Anterior cingulate cortex (tissue), 58 donors: Measurements from ENCODE around the gene TMEM271.

Experiments
- DNase-seq, 58 donors: peaks; one replicate each; lab custom pipeline; 2025; lab: John Stamatoyannopoulos, UW

The TMEM271 gene

GRCh38 chr4:536351-536972 lies 39.6 kb downstream of the TMEM271 start:
- DNase-seq = no peak

- no peak for DNase-seq
Observed at GRCh38 chr4:535924-536281, 40.2 kb downstream of the TMEM271 start.

DNA sequence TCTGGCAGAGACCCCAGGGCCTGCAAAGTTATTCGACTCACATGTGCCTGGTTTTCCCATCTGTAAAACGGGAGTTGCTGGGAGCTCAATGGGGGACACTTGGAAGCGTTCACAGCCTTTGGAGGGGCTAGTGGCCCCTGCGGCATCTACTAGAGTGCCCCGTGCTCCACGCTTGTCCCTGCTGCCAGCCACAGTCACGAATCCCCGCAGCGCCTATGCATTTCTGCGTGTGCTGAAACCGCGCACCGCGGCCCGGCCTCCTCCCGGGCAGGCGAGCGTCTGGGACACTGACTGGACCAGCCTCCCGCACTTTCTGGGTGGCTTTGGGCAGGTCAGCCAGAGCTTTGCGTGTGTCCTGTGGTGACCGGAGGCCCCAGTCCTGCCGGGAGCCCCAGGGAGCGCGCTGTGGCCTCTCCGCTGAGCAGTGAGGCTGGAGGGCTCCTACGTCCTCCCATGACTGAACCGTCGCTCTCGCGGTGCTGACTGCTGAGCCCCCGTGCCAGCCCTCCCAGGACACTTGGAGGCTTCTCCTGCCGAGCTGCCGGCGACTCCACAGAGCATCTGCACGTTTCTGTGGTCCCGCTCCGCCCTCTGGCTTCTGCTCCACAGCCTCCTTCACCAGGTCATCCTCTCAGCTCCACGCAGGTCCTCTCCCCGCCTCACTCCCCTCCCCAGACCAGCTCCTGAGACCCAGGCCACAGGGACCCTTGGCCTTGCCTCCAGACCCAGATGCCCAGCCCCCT lies 40.7 kb downstream of the TMEM271 start:
- no peak for DNase-seq

DNA sequence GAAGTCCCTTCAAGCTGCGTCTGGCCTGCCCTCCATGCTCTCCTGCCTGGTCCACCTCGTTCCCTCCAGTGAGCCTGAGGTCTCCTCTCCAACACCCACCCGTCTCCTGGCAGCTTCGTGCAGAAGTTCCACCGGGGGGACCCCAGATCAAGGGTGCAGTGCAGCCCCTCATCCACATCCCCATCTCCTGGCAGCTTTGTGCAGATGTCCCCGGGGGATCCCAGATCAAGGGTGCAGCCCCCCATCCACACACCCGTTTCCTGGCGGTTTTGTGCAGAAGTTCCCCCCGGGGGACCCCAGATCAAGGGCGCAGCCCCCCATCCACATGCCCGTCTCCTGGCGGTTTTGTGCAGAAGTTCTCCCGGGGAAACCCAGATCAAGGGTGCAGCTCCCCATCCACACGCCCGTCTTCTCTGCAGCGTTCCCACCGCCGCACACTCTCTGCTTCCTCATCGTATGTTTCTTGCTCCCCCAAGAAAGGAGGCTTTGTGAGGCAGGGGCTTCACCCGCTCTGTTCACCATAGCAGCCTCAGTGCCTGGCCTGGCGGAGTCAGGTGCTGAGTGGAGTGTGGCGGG lies 41.4 kb downstream of the TMEM271 start:
- no peak for DNase-seq

- no peak for DNase-seq
Observed at GRCh38 chr4:534101-534575, 42.0 kb downstream of the TMEM271 start.

DNA sequence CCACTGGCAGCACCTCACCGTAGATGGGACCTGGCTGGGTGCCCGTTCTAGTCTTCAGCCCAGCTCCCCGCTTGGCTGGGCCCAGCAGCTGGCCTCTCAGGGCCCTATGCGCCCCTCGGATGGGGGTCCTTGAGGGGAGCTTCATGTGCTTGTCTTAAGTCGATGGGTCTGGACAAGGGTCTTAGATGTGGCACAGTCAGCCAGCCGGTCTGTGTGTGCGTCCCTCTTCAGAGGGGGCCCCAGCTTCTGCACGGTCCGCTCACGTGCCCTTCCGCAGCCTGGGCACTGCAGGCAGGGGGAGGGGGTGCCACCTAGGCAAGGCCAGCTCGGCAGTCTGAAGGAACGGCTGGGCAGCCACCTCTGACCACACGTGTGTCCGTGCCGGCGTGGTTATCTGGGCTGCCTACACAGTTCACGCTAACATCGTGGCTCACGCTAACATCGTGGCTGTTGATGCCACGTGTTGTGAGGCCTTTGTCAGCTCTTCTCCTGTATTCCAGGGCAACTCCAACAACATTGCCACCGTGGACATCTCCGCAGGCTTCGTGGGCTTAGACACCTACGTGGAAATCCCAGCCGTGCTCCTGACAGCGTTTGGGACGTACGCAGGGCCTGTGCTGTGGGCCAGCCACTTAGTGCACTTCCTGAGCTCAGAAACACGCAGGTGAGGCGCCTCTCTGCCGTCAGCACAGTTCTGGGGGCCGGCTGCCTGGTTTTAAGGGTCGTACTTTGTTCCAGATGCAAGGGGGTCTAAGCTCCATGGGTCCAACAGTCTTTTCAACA lies 42.6 kb downstream of the TMEM271 start:
- no peak for DNase-seq

GRCh38 chr4:532588-533317 lies 43.3 kb downstream of the TMEM271 start:
- no peak for DNase-seq

DNA sequence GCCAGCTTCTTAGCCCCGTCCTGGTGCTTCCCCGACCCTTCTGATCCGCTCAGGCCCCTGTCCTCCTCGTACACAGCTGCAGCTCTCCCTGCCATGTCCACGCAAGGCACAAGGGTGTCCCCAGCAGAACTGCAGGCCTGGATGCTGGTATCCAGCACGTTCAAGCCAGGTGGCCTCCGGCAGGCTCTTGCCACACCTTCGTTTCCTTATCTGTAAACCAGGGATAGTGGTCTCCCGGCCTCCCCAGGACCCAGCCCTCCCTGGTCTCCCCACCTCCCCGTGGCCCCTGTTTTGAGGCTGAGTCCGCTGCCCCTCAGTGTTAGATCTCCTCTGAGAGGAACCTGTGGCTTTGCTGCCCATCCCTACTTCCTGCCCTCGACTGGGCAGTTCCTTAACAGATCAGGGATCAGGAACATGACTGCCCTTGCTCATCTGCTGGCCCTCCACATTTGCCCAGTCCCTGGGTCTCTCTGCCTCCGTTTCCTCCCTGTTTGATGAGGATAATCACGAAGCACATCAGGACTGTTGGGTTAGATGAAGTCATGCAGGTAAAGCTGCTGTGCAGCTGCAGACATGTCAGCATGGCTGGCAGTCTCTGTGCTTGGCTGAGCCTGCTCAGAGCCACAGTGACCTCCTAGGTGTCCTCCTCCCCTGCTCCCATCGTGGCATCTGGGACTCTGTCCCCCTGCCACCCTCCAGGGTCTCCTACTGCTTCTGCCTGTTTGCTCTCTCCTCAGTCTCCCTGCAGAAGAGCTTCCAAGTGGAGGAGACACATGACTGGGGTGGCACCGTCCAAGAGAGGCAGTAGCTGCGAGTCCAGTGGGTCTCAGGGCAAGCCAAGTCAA lies 44.2 kb downstream of the TMEM271 start:
- DNase-seq = no peak

GRCh38 chr4:531076-531475 lies 45.0 kb downstream of the TMEM271 start:
- DNase-seq = no peak

- no peak for DNase-seq
Observed at GRCh38 chr4:530017-530781, 45.9 kb downstream of the TMEM271 start.

- no peak for DNase-seq
Observed at GRCh38 chr4:529563-529962, 46.5 kb downstream of the TMEM271 start.

DNA sequence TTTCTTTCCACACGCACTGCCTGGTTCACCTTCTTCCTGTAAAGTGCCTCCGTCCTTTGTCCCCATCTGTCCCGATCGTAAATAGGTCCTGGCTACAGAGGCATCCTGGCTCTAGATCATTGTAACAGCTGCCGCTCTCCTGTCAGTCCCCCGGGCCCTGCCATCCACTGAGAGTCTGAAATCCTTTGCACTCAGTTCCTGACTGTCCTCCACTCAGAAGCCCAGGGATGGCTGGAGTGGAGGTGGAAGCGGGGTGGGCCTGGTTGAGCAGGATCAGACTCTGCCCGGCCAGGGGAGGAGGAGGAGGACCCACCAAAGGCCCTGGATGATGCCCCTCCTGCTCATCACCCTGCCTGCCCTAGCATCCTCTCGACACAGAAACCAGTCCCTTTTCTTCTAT lies 47.3 kb downstream of the TMEM271 start:
- DNase-seq = no peak

DNA sequence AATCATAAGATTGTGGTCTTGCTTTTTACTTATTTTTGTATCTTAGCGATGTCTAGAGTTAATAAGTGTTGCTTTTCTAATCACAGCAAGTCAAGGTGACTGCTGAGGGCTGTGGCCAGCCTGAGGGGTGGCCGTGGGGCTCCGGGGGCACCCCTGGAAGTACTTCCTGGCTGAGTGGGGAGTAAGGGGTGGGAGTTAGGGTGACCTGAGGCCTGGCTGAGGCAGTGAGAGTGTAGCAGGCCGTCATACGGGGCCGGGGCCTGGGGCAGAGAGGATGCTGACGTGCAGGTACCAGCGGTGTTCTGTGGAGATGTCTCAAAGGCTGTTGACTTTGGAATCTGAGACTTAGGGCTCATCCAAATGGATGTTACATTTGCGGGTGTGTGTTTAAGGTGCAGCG lies 47.8 kb downstream of the TMEM271 start:
- DNase-seq = no peak

GRCh38 chr4:526971-527460 lies 49.1 kb downstream of the TMEM271 start:
- DNase-seq = no peak

DNA sequence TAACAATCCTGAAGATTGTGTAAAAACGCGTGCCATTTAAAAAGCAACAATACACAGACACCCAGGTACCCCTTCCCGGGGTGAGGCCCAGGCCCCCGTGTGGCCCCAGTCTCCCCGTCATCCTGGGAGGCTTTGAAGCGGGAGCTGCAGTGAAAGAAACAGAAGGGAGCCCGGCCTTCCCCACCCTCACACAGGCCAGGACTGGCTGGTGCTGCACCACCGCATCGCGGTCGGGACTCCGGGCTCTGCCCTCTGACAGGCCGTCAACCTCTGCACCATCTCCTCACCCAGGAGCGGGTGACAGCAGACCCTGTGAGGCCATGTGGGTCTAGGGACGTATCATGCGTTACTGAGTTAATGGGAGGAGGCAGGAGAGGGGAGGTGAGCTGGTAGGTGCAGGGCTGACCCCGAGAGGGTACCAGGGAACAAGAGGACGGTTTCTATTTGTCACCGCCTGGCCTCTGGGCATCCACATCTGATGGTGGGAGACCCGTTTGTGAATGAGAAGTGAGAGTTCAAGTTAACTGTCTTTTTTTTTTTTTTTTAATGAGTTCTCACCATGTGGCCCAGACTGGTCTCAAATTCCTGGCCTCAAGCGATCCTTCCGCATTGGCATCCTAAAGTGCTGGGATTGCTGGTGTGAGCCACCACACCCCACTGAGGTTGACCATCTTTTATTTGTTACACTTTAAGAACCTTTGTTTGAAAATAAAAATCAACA lies 49.7 kb downstream of the TMEM271 start:
- DNase-seq = no peak

DNA sequence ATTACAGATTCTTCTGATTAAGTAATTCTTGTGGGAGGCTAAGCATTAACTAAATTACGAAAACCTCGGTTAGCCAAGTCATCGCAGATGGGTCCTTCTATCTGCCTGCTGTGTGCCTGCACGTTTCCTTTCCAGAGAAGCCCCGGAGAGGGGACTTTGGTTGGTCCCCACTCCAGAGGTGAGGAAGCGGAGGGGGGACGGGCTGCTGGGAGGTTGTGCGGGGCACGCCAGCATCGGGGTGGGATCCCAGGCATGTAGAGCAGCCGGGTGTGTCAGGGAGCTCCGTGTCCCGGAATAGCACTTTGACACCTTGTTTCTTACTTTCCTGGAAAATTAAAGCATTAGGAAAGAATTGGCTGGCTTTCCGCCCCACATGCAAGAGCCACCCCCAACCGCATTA lies 50.4 kb downstream of the TMEM271 start:
- DNase-seq = no peak

GRCh38 chr4:524196-524595 lies 51.9 kb downstream of the TMEM271 start:
- no peak for DNase-seq
